OCI-M2 (cell line): ENCODE data around the gene CCDC146.
"Not testable (repeated sequence)": the region's sequence is repeated elsewhere in the genome, so short reads cannot be mapped to it uniquely, and the experiment has no call there.

Experiments
- DNase-seq: peaks from one replicate; lab custom pipeline; 2025; ENCODE audit not compliant: unreplicated experiment; lab: John Stamatoyannopoulos, UW

The CCDC146 gene

GRCh38 chr7:77327067-77327931 lies 204.9 kb downstream of the CCDC146 start:
- DNase-seq = no peak

DNA sequence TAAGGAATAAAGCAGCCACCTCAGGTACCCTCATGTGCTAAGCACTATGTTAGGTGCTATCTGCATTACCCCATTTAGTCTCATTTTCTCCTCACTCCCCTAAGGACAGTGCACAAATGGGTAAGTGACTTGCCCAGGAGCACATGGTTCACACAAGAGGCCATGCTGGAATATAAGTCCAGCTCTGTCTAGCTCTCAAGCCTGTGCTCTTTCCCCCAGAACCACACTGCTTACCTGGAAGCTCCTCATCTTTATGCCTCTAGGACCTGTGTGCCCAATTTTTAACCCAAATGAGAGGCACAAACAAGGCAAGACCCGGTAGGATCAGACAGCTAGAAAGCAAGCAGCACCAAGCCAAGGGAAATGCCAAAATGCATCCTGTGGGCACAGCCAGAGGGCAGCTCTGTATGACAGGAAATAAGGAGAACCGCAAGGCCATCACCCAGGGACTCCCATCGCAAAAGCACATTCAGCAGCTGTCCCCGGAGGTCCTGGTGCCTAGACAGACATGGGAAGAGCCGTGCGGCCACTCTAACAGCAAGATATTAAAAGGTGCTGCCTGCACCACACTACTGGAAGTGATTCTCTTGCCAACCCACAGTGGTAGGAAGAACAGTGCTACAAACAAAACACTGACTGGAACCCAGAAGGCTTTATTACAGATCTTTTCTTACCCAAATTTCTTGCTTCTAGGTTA lies 205.7 kb downstream of the CCDC146 start:
- no peak for DNase-seq

DNA sequence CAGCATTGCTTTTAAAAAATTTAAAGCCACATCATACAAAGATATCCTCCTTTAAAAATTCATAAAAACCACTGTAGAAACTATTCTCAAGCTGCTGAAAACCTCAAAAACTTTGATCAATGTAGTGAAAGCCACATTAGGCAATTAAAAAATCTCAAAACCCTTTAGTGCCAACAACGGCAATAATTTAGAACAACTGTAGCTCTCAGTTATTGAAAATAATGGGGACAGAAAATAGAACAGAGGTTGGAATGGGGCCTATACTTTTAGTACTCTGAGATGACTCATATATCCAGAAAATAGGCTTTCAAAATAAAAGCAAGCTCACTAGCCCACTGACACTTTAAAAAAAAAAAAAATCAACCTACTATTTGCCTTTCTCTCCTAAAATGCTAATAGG lies 206.3 kb downstream of the CCDC146 start:
- no peak for DNase-seq

- no peak for DNase-seq
Measured at GRCh38 chr7:77329466-77330168, 207.2 kb downstream of the CCDC146 start.

GRCh38 chr7:77330169-77330882 lies 207.9 kb downstream of the CCDC146 start:
- no peak for DNase-seq

GRCh38 chr7:77331938-77332695 lies 209.7 kb downstream of the CCDC146 start:
- DNase-seq = peak; percentile 79

DNA sequence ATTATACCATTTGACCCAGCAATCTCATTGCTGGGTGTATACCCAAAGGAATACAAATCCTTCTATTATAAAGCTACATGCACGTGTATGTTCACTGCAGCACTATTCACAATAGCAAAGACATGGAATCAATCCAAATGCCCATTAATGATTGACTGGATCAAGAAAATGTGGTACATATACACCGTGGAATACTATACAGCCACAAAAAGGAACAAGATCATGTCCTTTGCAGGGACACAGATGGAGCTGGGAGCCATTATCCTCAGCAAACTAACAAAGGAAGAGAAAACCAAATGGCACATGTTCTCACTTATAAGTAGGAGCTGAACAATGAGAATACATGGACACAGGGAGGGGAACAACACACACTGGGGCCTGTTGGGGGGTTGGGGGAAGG lies 211.6 kb downstream of the CCDC146 start:
- not testable (repeated sequence) for DNase-seq

DNA sequence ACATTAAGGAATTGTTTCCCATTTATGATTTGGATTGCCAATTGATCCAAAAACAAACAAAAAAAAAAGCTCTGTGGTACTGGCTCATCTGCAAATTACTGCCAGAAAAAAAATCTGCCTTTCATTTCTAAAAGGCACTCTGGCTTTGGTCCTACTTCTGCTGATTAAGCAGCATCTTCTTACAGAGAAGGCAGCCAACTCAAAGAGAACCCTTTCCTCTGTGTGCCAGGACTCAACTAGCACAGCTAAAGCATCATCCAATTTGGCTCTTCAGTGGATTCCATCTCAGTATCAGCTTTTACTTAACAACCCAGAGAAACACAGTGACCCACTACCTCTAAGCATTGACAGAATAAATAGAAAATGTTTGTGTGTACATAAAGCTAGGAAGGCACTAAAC lies 213.2 kb downstream of the CCDC146 start:
- no peak for DNase-seq

GRCh38 chr7:77337456-77337990 lies 215.1 kb downstream of the CCDC146 start:
- DNase-seq = no peak

- DNase-seq = no peak
Measured at GRCh38 chr7:77338260-77338659, 215.8 kb downstream of the CCDC146 start.

DNA sequence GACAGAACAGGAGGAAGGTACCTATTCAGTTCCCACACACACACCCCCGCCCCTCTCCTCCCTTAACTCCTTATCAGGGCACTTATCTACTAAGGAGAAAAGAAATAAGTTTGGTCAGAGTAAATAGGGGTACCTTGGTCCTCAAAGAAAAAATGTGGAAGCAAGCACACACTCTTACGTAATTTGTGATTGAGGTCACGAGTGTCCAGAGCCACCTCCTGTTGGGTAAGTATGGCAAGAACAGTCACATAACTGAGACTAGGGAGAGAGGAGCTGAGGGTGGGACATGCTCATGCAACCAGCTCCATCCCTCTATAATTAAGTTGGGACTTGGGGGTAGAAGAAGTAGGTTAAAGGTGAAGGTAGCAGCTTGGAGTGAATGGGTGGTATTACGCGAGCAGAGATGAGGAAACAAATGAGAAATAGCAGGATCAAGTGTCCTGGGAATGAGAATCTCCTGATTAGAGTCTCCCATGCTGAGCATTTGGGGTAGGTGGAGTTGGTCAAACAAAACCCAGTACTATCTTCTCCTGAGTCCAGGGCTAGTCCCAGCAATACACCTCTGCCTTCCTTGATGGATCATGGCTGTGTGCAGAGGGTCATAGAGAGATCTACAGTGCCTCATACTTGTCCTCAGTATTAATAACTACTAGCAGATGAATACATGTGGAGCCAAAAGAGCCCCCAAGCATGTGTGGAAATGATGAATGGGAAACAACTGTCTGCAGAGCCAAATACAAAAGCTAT lies 216.6 kb downstream of the CCDC146 start:
- no peak for DNase-seq

- DNase-seq = no peak
Measured at GRCh38 chr7:77339726-77340125, 217.3 kb downstream of the CCDC146 start.
